CD14-positive monocyte (primary cell): ENCODE measurements around the gene OLIG2. TPM values are rescaled to one million over a fixed set of nuclear protein-coding genes. Genes with fewer than 3 reads are reported as not detected.

Experiments
- DNase-seq, 3 donors: peaks; one replicate each; pipeline ENCODE4 v3.0.0-alpha.2; 2011 to 2022
- H2AFZ ChIP-seq: 2 replicates; pipeline ENCODE4 v1.6.0; 2012; ENCODE audit warnings: mild to moderate bottlenecking, low read depth, low read length, inconsistent platforms; ENCODE audit not compliant: insufficient read depth, poor library complexity, severe bottlenecking
- H3K27ac ChIP-seq, 2 donors: 1 replicate in 1 of 2; 2 replicates in 1 of 2; pipeline ENCODE4 v1.5.1; 2012 to 2013; ENCODE audit warnings: low read length in 2 of 2, control low read depth in 1 of 2, inconsistent platforms in 1 of 2, low read depth in 1 of 2, mild to moderate bottlenecking in 1 of 2
- H3K27me3 ChIP-seq, 2 donors: one replicate each; pipeline versions ENCODE4 v1.6.0 to v1.6.1; 2011 to 2013; ENCODE audit warnings: low read length in 2 of 2; ENCODE audit not compliant: control insufficient read depth in 2 of 2, insufficient read depth in 2 of 2
- H3K36me3 ChIP-seq, 2 donors: replicated peaks in 1 of 2; 1 replicate in 1 of 2; 2 replicates in 1 of 2; pipeline versions ENCODE4 v1.5.1 to v1.6.1; 2012 to 2013; ENCODE audit warnings: low read length in 2 of 2, control low read depth in 1 of 2, inconsistent platforms in 1 of 2, mild to moderate bottlenecking in 1 of 2; ENCODE audit not compliant: insufficient read depth in 2 of 2, control insufficient read depth in 1 of 2
- H3K4me1 ChIP-seq, 2 donors: 1 replicate in 1 of 2; 2 replicates in 1 of 2; pipeline versions ENCODE4 v1.5.1 to v1.6.1; 2012 to 2013; ENCODE audit warnings: low read length in 2 of 2, control low read depth in 1 of 2, inconsistent platforms in 1 of 2, mild to moderate bottlenecking in 1 of 2, moderate library complexity in 1 of 2; ENCODE audit not compliant: insufficient read depth in 2 of 2, control insufficient read depth in 1 of 2
- H3K4me2 ChIP-seq: replicated peaks from 2 replicates; pipeline ENCODE3; 2012; ENCODE audit warnings: low read length, moderate library complexity, mild to moderate bottlenecking; ENCODE audit not compliant: poor library complexity, severe bottlenecking; ENCODE audit errors: extremely low read depth
- H3K4me3 ChIP-seq, 3 experiments: fragments of 200-600 bp in 1 of 3; sonication (generic) in 1 of 3; replicated peaks in 1 of 3; 1 replicate in 2 of 3; 2 replicates in 1 of 3; pipeline ENCODE4 v1.5.1; 2011 to 2013; ENCODE audit warnings: low read length in 3 of 3, mild to moderate bottlenecking in 3 of 3, control low read depth in 2 of 3, low read depth in 2 of 3, inconsistent platforms in 1 of 3, moderate library complexity in 1 of 3
- H3K79me2 ChIP-seq: 2 replicates; pipeline ENCODE4 v1.6.0; 2012; ENCODE audit warnings: mild to moderate bottlenecking, control low read depth, inconsistent platforms, low read length, moderate library complexity; ENCODE audit not compliant: insufficient read depth
- H3K9ac ChIP-seq: 2 replicates; pipeline ENCODE4 v1.6.0; 2017; ENCODE audit warnings: low read length, mild to moderate bottlenecking; ENCODE audit not compliant: insufficient read depth, poor library complexity, severe bottlenecking
- H3K9me3 ChIP-seq, 2 donors: replicated peaks in 1 of 2; 1 replicate in 1 of 2; 2 replicates in 1 of 2; pipeline versions ENCODE4 v1.5.1 to v1.6.1; 2012 to 2013; ENCODE audit warnings: low read length in 2 of 2, control low read depth in 1 of 2; ENCODE audit not compliant: control insufficient read depth in 1 of 2, insufficient read depth in 1 of 2
- H4K20me1 ChIP-seq: 2 replicates; pipeline ENCODE4 v1.6.0; 2012; ENCODE audit warnings: mild to moderate bottlenecking, low read length, control low read depth, moderate library complexity; ENCODE audit not compliant: insufficient read depth
- H3K27ac Mint-ChIP-seq, 7 donors: one replicate each; pipeline ENCODE4 v1.8.0; 2020; ENCODE audit warnings: mild to moderate bottlenecking in 7 of 7, mixed read lengths in 7 of 7, moderate library complexity in 6 of 7, inconsistent platforms in 2 of 7
- H3K27me3 Mint-ChIP-seq, 3 donors: one replicate each; pipeline ENCODE4 v1.8.0; 2021 to 2022; ENCODE audit warnings: low read depth in 3 of 3, mild to moderate bottlenecking in 3 of 3, mixed read lengths in 3 of 3, moderate library complexity in 3 of 3, inconsistent platforms in 1 of 3
- H3K36me3 Mint-ChIP-seq, 2 donors: one replicate each; pipeline ENCODE4 v1.8.0; 2020; ENCODE audit warnings: mixed read lengths in 2 of 2, inconsistent platforms in 1 of 2, mild to moderate bottlenecking in 1 of 2
- H3K4me1 Mint-ChIP-seq: one replicate; pipeline ENCODE4 v1.8.0; 2020; ENCODE audit warnings: mild to moderate bottlenecking, mixed read lengths
- H3K4me3 Mint-ChIP-seq, 2 donors: one replicate each; pipeline ENCODE4 v1.8.0; 2020; ENCODE audit warnings: mild to moderate bottlenecking in 2 of 2, mixed read lengths in 2 of 2, moderate library complexity in 1 of 2
- H3K9me3 Mint-ChIP-seq, 7 donors: one replicate each; pipeline ENCODE4 v1.8.0; 2020 to 2022; ENCODE audit warnings: mixed read lengths in 7 of 7, mild to moderate bottlenecking in 6 of 7, moderate library complexity in 6 of 7, inconsistent platforms in 2 of 7
- WGBS: methylation state at CpG from one replicate; pipeline ENCODE4 v1.1.5; 2013; ENCODE audit warnings: missing lambda C conversion rate; ENCODE audit not compliant: insufficient coverage; 5-methylcytosine and 5-hydroxymethylcytosine counted together
- intact Hi-C, 2 donors: fragments of 100-400 bp; cut with micrococcal nuclease; formaldehyde crosslinking; loops; one replicate each; pipeline versions ENCODE4 v1.15.0 to v1.15.1; 2023
- polyA plus RNA-seq, 3 donors: library from polyadenylated mRNA; depleted of rRNA in 1 of 3; unstranded in 2 of 3; stranded (reverse) in 1 of 3; fragments of 300-500 nt in 2 of 3; fragments of >200 nt in 1 of 3; fragmentation: Illumina TruSeq in 2 of 3; gene quantifications; 1 replicate in 2 of 3; 2 replicates in 1 of 3; pipeline ENCODE4 v1.2.3, GENCODE V29; 2012 to 2021
- TF ChIP-seq, protein P1 (sequence below): fragments of 200-600 bp; IDR thresholded peaks from one replicate; pipeline ENCODE4 v1.8.0; 2022; ENCODE audit warnings: antibody characterized with exemption, mild to moderate bottlenecking

The OLIG2 gene
- polyA plus RNA-seq, 3 donors: 0.20 TPM; not detected in 2

DNA sequence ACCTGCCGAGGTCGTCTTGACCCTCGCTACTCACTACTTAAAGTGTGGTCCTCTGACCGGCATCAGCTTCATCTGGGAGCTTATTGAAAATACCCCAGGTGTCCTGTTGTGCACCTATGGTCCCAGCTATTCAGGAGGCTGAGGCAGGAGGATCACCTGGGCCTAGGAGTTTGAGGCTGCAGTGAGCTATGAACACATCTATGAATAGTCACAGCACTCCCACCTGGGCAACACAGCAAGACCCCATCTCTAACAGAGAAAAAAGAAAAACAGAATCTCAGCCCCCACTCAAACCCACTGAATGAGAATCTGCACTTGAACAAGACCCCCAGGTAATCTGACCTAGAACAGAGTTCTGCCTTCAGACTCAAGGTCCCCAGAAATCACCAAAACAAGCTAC is 35.5 kb downstream of the OLIG2 start:
- Histone ChIP-seq H3K27ac (peak overlapping the region in 1 of 2 donors; percentile 88), H3K79me2 (peaks cover 4% of the 10 kb centered on the region), H3K27me3 (no peaks in the 10 kb centered on the region), H3K9me3 (no peaks in the 10 kb centered on the region), H3K4me2 (no peak overlapping the region), H4K20me1 (no peaks in the 10 kb centered on the region), H3K4me3 (no peak overlapping the region), H3K36me3 (no peaks in the 10 kb centered on the region), H3K4me1 (peaks cover 93 to 95% of the 10 kb centered on the region in 2 donors), H3K9ac (no peak overlapping the region), H2AFZ (no peak overlapping the region)
- Mint-ChIP-seq H3K4me1 (peaks cover 95% of the 10 kb centered on the region), H3K27me3 (no peaks in the 10 kb centered on the region), H3K27ac (peak overlapping the region in 4 of 7 donors; percentile 81 to 96 (median 90)), H3K9me3 (peaks cover 0 to 2% (median 0%) of the 10 kb centered on the region in 7 donors), H3K36me3 (peaks cover 13 to 17% of the 10 kb centered on the region in 2 donors), H3K4me3 (no peak overlapping the region)
- WGBS: no CpG with 5 or more reads among the region's 4 CpGs
- DNase-seq: no peak
- TF ChIP-seq, protein P1, sequence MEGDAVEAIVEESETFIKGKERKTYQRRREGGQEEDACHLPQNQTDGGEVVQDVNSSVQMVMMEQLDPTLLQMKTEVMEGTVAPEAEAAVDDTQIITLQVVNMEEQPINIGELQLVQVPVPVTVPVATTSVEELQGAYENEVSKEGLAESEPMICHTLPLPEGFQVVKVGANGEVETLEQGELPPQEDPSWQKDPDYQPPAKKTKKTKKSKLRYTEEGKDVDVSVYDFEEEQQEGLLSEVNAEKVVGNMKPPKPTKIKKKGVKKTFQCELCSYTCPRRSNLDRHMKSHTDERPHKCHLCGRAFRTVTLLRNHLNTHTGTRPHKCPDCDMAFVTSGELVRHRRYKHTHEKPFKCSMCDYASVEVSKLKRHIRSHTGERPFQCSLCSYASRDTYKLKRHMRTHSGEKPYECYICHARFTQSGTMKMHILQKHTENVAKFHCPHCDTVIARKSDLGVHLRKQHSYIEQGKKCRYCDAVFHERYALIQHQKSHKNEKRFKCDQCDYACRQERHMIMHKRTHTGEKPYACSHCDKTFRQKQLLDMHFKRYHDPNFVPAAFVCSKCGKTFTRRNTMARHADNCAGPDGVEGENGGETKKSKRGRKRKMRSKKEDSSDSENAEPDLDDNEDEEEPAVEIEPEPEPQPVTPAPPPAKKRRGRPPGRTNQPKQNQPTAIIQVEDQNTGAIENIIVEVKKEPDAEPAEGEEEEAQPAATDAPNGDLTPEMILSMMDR: no peak
- intact Hi-C loops: no loop called here

- Mint-ChIP-seq H3K27me3 (no peaks in the 10 kb centered on the region), H3K4me3 (peak overlapping the region in 1 of 2 donors; percentile 30), H3K27ac (peak overlapping the region in 2 of 7 donors; percentile 37 to 70), H3K9me3 (peaks cover 0 to 2% (median 0%) of the 10 kb centered on the region in 7 donors), H3K36me3 (peaks cover 9 to 14% of the 10 kb centered on the region in 2 donors), H3K4me1 (peaks cover 95% of the 10 kb centered on the region)
- H4K20me1 ChIP-seq: no peaks in the 10 kb centered on the region
- H3K27ac ChIP-seq: no peak overlapping the region
- H3K9me3 ChIP-seq: no peaks in the 10 kb centered on the region
- peaks cover 93 to 95% of the 10 kb centered on the region in 2 donors for H3K4me1 ChIP-seq
- no peak overlapping the region for H3K9ac ChIP-seq
- TF ChIP-seq, protein P1: no peak
- peaks cover 10% of the 10 kb centered on the region for H3K79me2 ChIP-seq
- no peak overlapping the region for H2AFZ ChIP-seq
- no peaks in the 10 kb centered on the region for H3K27me3 ChIP-seq
- intact Hi-C loops: no loop called here
- H3K36me3 ChIP-seq: no peaks in the 10 kb centered on the region
- no peak for DNase-seq
- no peak overlapping the region for H3K4me2 ChIP-seq
- WGBS: 60% methylated on average over 1 of the region's 5 CpGs
- no peak overlapping the region for H3K4me3 ChIP-seq
Observed at GRCh38 chr21:33063375-33063883, 37.7 kb downstream of the OLIG2 start.
